Measurements from ENCODE around the gene RAET1E.
"Not testable (repeated sequence)": the region's sequence is repeated elsewhere in the genome, so short reads cannot be mapped to it uniquely, and the experiment has no call there.

Gene RAET1E

GRCh38 chr6:149927025-149927424 is 29.1 kb upstream of the RAET1E start:
- not testable (repeated sequence) for DNase-seq (ENCODE audit: low read depth, low spot score)

- no peak for DNase-seq (ENCODE audit: low read depth, low spot score)
Measured at GRCh38 chr6:149925974-149926777, 28.3 kb upstream of the RAET1E start.

- no peak for DNase-seq (ENCODE audit: low read depth, low spot score)
Measured at GRCh38 chr6:149925253-149925973, 27.5 kb upstream of the RAET1E start.

- no peak for DNase-seq (ENCODE audit: low read depth, low spot score)
Measured at GRCh38 chr6:149924933-149925252, 27.0 kb upstream of the RAET1E start.

- no peak for DNase-seq (ENCODE audit: low read depth, low spot score)
Measured at GRCh38 chr6:149924206-149924932, 26.5 kb upstream of the RAET1E start.

- no peak for DNase-seq (ENCODE audit: low read depth, low spot score)
Measured at GRCh38 chr6:149923327-149923986, 25.5 kb upstream of the RAET1E start.

- peak; percentile 65 for DNase-seq (ENCODE audit: low read depth, low spot score)
Measured at GRCh38 chr6:149922642-149923326, 24.9 kb upstream of the RAET1E start, which contains the start of gene RAET1G. TSS of gene RAET1G (minus strand) at chr6:149923121. CDS start at chr6:149923010, 111 bp downstream.

GRCh38 chr6:149922091-149922490 is 24.2 kb upstream of the RAET1E start:
- DNase-seq (ENCODE audit: low read depth, low spot score), result not testable (repeated sequence)

- DNase-seq (ENCODE audit: low read depth, low spot score), result no peak
Measured at GRCh38 chr6:149921361-149921760, 23.4 kb upstream of the RAET1E start.

GRCh38 chr6:149919834-149920225 is 21.9 kb upstream of the RAET1E start:
- DNase-seq (ENCODE audit: low read depth, low spot score), result no peak

- not testable (repeated sequence) for DNase-seq (ENCODE audit: low read depth, low spot score)
Measured at GRCh38 chr6:149919126-149919833, 21.4 kb upstream of the RAET1E start.

- DNase-seq (ENCODE audit: low read depth, low spot score), result no peak
Measured at GRCh38 chr6:149918151-149918905, 20.4 kb upstream of the RAET1E start.

- no peak for DNase-seq (ENCODE audit: low read depth, low spot score)
Measured at GRCh38 chr6:149917679-149918078, 19.8 kb upstream of the RAET1E start.

GRCh38 chr6:149915970-149916865 is 18.3 kb upstream of the RAET1E start:
- no peak for DNase-seq (ENCODE audit: low read depth, low spot score)

- DNase-seq (ENCODE audit: low read depth, low spot score), result no peak
Measured at GRCh38 chr6:149913540-149914240, 15.8 kb upstream of the RAET1E start.

- no peak for DNase-seq (ENCODE audit: low read depth, low spot score)
Measured at GRCh38 chr6:149913085-149913484, 15.2 kb upstream of the RAET1E start.

GRCh38 chr6:149912680-149913079 is 14.8 kb upstream of the RAET1E start:
- not testable (repeated sequence) for DNase-seq (ENCODE audit: low read depth, low spot score)

- no peak for DNase-seq (ENCODE audit: low read depth, low spot score)
Measured at GRCh38 chr6:149910721-149911151, 12.8 kb upstream of the RAET1E start.

Data from brain pericyte (primary cell).